HepG2 (cell line): ENCODE measurements around the gene PKLR. TPM values are rescaled to one million over a fixed set of nuclear protein-coding genes. Genes with fewer than 3 reads are reported as not detected.

Experiments used
- ADNP ChIP-seq: sonication (generic); formaldehyde crosslinking; IDR thresholded peaks from 2 replicates; pipeline ENCODE4 v1.4.0; 2020; ENCODE audit warnings: missing genetic modification reagents
- BRCA1 ChIP-seq: sonication (generic); formaldehyde crosslinking; IDR thresholded peaks from 2 replicates; pipeline ENCODE4 v1.4.0; 2020; ENCODE audit warnings: missing genetic modification reagents
- CBFB ChIP-seq: sonication (generic); formaldehyde crosslinking; IDR thresholded peaks from 2 replicates; pipeline ENCODE4 v1.4.0; 2020; ENCODE audit warnings: missing genetic modification reagents
- FOXM1 ChIP-seq: sonication (generic); formaldehyde crosslinking; IDR thresholded peaks from 2 replicates; pipeline ENCODE4 v1.5.0; 2020; ENCODE audit warnings: missing genetic modification reagents
- HIVEP1 ChIP-seq: sonication (generic); formaldehyde crosslinking; IDR thresholded peaks from 2 replicates; pipeline ENCODE4 v1.4.0; 2020; ENCODE audit warnings: mild to moderate bottlenecking, missing genetic modification reagents
- HNRNPH1 ChIP-seq: fragments of 200-400 bp; formaldehyde crosslinking; optimal IDR thresholded peaks from 2 replicates; pipeline ENCODE3; 2017; ENCODE audit warnings: mild to moderate bottlenecking, low read depth, low read length
- KLF16 ChIP-seq, 2 experiments: sonication (generic) in 1 of 2; formaldehyde crosslinking in 1 of 2; IDR thresholded peaks; 2 replicates each; pipeline versions ENCODE4 v1.6.1 to v1.8.0; 2016 to 2023; ENCODE audit warnings: missing genetic modification reagents in 2 of 2, missing compliant biosample characterization in 1 of 2
- RFX5 ChIP-seq: IDR thresholded peaks from 2 replicates; pipeline ENCODE4 v1.6.1; 2011; ENCODE audit warnings: low read depth, low read length, improper control_type of control experiment
- ZNF17 ChIP-seq: sonication (generic); formaldehyde crosslinking; IDR thresholded peaks from 2 replicates; pipeline ENCODE4 v1.5.0; 2020; ENCODE audit warnings: mild to moderate bottlenecking, missing genetic modification reagents
- ZNF274 ChIP-seq: sonication (generic); formaldehyde crosslinking; IDR thresholded peaks from 2 replicates; pipeline ENCODE4 v1.5.1; 2020; ENCODE audit warnings: mild to moderate bottlenecking, missing genetic modification reagents
- ZNF30 ChIP-seq: sonication (generic); formaldehyde crosslinking; IDR thresholded peaks from 2 replicates; pipeline ENCODE4 v1.5.0; 2020; ENCODE audit warnings: mild to moderate bottlenecking, missing genetic modification reagents
- ZNF570 ChIP-seq: sonication (generic); formaldehyde crosslinking; IDR thresholded peaks from 2 replicates; pipeline ENCODE4 v1.4.0; 2020; ENCODE audit warnings: mild to moderate bottlenecking, missing genetic modification reagents, borderline replicate concordance
- ZNF574 ChIP-seq: sonication (generic); formaldehyde crosslinking; IDR thresholded peaks from 2 replicates; pipeline ENCODE4 v1.4.0; 2020; ENCODE audit warnings: missing genetic modification reagents
- ZNF773 ChIP-seq: sonication (generic); formaldehyde crosslinking; IDR thresholded peaks from 2 replicates; pipeline ENCODE4 v1.4.0; 2020; ENCODE audit warnings: missing genetic modification reagents, borderline replicate concordance
- ZNF839 ChIP-seq: sonication (generic); formaldehyde crosslinking; IDR thresholded peaks from 2 replicates; pipeline ENCODE4 v1.4.0; 2020; ENCODE audit warnings: missing genetic modification reagents, mild to moderate bottlenecking, borderline replicate concordance
- polyA plus RNA-seq, 8 experiments: library from polyadenylated mRNA; depleted of rRNA in 3 of 8; stranded (reverse) in 7 of 8; unstranded in 1 of 8; fragments of >200 nt; fragmentation: Illumina TruSeq in 4 of 8; extraction: Trizol in 4 of 8; gene quantifications; 2 replicates each; pipeline versions ENCODE4 v1.2.1 to v1.2.3, GENCODE V29; 2011 to 2016; ENCODE audit warnings: low read depth in 4 of 8, missing spikeins in 1 of 8, mixed read lengths in 1 of 8; ENCODE audit not compliant: insufficient read depth in 1 of 8
- total RNA-seq, 5 experiments: library from RNA; depleted of rRNA; stranded (reverse); fragments of >200 nt; fragmentation: Illumina TruSeq; extraction: Trizol; gene quantifications; 2 replicates each; pipeline ENCODE4 v1.2.3, GENCODE V29; 2016; ENCODE audit warnings: low read depth in 1 of 5
- TF ChIP-seq, protein P1 (sequence below): sonication (generic); formaldehyde crosslinking; IDR thresholded peaks from 2 replicates; pipeline ENCODE4 v1.5.0; 2020; ENCODE audit warnings: missing genetic modification reagents, mild to moderate bottlenecking, borderline replicate concordance
- TF ChIP-seq, protein P2 (sequence below): sonication (generic); formaldehyde crosslinking; IDR thresholded peaks from 2 replicates; pipeline ENCODE4 v1.5.1; 2020; ENCODE audit warnings: missing genetic modification reagents, mild to moderate bottlenecking, borderline replicate concordance
- TF ChIP-seq, protein P3 (sequence below): sonication (generic); formaldehyde crosslinking; conservative IDR thresholded peaks from 2 replicates; pipeline ENCODE4 v1.4.0; 2020; ENCODE audit warnings: missing genetic modification reagents
- TF ChIP-seq, protein P4 (sequence below): sonication (generic); formaldehyde crosslinking; IDR thresholded peaks from 2 replicates; pipeline ENCODE4 v1.8.0; 2022; ENCODE audit warnings: mild to moderate bottlenecking, missing genetic modification reagents; ENCODE audit not compliant: insufficient replicate concordance

PKLR gene
- total and polyA plus RNA-seq, 2 of the 13 experiments (the other 11 are each of a cell fraction or from before 2014, with no cell fraction given) = 10.3 to 29.3 TPM

DNA sequence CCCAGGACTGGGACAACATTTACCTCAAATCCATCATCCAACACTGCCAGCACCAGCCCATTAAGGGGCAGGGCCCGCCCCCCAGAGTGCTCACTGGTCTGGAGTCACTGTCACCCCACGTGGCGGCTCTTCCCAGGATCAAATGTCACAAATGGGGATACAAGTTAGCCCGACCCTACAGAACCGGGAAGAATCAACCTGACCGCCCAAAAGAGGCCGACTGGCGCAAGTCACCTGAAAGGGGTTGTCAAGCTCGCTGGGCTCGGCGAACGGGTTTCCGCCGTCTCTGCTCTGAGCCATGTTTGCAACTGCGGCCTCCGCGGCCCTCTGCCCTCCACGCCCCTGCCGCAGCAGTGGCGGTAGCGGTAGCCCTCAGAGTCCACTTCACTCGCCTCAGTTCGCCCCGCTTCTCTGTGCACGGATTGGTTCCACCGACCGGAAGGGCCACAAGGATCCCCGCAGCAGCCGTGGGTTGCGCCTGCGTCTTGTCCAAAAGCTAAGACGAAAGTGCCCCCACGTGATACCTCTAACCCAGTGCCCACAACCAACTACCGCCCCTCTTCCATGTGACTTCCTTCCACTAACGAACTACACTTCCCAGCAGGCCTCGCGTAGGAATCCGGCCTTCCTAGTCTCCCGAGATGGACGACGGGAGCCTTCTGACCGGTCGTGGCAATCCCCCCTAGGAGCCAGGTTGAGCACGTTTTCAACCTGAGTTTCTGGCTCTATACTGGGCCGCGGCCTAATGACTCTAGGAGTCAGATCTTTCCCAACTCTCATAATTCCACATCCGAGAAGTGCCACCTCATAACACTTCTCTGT is 39.2 kb downstream of the PKLR start, which contains the start of gene SCAMP3 (continued):
- TF ChIP-seq ZNF773 (peak; percentile 88; the same call in 1 of the 2 replicates), ZNF839 (CRISPR knock-in tag) (peak; percentile 23; the same call in 1 of the 2 replicates), ZNF574 (CRISPR knock-in tag) (peak; percentile 82), HNRNPH1 (peak; percentile 79), ZNF274 (CRISPR knock-in tag) (peak; percentile 56; the same call in 1 of the 2 replicates), FOXM1 (no peak), CBFB (no peak), HIVEP1 (no peak), RFX5 (0 out of 2 replicates have a peak, but pooled peaks have one; percentile 7), ADNP (CRISPR knock-in tag) (no peak), BRCA1 (no peak), KLF16 (CRISPR knock-in tag; IDR thresholded peaks at IDR 0.05) (peak in 1 of 2 experiments; percentile 34; a peak in 1 of 4 replicates), ZNF17 (CRISPR knock-in tag) (no peak), ZNF570 (CRISPR knock-in tag) (no peak), ZNF30 (CRISPR knock-in tag) (no peak)
- TF ChIP-seq, protein P1, sequence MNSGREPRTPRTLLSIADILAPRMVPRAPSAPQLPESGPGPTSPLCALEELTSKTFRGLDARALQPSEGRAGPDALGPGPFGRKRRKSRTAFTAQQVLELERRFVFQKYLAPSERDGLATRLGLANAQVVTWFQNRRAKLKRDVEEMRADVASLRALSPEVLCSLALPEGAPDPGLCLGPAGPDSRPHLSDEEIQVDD = no peak
- TF ChIP-seq, protein P2, sequence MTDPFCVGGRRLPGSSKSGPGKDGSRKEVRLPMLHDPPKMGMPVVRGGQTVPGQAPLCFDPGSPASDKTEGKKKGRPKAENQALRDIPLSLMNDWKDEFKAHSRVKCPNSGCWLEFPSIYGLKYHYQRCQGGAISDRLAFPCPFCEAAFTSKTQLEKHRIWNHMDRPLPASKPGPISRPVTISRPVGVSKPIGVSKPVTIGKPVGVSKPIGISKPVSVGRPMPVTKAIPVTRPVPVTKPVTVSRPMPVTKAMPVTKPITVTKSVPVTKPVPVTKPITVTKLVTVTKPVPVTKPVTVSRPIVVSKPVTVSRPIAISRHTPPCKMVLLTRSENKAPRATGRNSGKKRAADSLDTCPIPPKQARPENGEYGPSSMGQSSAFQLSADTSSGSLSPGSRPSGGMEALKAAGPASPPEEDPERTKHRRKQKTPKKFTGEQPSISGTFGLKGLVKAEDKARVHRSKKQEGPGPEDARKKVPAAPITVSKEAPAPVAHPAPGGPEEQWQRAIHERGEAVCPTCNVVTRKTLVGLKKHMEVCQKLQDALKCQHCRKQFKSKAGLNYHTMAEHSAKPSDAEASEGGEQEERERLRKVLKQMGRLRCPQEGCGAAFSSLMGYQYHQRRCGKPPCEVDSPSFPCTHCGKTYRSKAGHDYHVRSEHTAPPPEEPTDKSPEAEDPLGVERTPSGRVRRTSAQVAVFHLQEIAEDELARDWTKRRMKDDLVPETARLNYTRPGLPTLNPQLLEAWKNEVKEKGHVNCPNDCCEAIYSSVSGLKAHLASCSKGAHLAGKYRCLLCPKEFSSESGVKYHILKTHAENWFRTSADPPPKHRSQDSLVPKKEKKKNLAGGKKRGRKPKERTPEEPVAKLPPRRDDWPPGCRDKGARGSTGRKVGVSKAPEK (CRISPR knock-in tag) = no peak
- TF ChIP-seq, protein P3, sequence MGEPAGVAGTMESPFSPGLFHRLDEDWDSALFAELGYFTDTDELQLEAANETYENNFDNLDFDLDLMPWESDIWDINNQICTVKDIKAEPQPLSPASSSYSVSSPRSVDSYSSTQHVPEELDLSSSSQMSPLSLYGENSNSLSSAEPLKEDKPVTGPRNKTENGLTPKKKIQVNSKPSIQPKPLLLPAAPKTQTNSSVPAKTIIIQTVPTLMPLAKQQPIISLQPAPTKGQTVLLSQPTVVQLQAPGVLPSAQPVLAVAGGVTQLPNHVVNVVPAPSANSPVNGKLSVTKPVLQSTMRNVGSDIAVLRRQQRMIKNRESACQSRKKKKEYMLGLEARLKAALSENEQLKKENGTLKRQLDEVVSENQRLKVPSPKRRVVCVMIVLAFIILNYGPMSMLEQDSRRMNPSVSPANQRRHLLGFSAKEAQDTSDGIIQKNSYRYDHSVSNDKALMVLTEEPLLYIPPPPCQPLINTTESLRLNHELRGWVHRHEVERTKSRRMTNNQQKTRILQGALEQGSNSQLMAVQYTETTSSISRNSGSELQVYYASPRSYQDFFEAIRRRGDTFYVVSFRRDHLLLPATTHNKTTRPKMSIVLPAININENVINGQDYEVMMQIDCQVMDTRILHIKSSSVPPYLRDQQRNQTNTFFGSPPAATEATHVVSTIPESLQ (CRISPR knock-in tag) = no peak
- TF ChIP-seq, protein P4, sequence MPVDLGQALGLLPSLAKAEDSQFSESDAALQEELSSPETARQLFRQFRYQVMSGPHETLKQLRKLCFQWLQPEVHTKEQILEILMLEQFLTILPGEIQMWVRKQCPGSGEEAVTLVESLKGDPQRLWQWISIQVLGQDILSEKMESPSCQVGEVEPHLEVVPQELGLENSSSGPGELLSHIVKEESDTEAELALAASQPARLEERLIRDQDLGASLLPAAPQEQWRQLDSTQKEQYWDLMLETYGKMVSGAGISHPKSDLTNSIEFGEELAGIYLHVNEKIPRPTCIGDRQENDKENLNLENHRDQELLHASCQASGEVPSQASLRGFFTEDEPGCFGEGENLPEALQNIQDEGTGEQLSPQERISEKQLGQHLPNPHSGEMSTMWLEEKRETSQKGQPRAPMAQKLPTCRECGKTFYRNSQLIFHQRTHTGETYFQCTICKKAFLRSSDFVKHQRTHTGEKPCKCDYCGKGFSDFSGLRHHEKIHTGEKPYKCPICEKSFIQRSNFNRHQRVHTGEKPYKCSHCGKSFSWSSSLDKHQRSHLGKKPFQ (CRISPR knock-in tag) = peak; percentile 34
